Liver (tissue), 3 donors: ENCODE measurements around the gene TBC1D10B.

Experiments
- TF ChIP-seq, protein P1 (sequence below): fragments of 150-350 bp; IDR thresholded peaks from 2 replicates; pipeline ENCODE4 v1.5.1; 2017; ENCODE audit warnings: improper control_type of control experiment, low read depth, low read length; ENCODE audit not compliant: missing input control
- TF ChIP-seq, protein P2 (sequence below): IDR thresholded peaks from 2 replicates; pipeline ENCODE4 v1.6.1; 2016; ENCODE audit warnings: antibody characterized with exemption
- donor health status: healthy.
- donor health status: healthy.

DNA sequence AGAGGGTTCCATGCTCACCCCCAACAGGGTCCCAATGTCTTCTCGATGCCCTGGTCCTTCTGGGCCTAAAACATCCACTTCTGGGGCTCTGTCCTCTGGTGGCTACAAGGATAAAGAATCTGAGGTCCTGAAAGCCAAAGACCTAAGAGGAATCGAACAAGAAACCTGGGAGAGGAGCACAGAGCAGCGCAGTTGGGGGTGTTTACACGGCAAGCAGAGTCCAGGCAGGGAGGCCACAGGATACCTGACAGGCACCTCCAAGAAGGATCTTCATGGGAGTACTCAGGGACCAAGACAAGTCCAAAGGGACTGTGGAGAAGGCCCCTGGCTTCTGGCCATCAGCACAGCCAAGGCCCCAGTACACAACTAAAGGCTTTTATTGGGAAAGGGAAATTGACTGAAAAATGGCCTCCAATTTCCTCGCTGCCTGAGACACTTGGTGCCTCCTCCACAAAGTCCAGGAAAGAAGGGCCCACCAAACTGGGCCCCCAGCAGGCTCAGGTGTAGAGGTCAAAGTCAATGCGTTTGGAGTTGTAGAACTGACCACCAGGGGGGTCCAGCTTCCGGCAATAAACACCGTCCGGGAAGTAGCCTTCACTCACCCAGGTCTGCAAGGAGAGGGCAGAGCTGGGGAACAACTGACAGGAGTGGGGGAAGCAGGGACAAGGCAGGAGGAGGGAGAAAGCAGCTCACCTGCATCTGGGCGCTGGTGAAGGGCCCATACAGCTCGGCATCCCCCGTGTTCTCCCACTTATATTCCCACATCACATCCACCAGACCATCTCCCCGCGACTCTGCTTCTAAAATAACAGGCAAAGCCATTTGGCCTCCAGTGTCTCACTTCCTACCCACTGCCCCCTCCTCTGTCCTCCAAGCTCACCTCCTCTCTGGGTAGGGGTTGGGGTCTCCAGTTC is 17.5 kb downstream of the TBC1D10B start:
- TF ChIP-seq, protein P1, sequence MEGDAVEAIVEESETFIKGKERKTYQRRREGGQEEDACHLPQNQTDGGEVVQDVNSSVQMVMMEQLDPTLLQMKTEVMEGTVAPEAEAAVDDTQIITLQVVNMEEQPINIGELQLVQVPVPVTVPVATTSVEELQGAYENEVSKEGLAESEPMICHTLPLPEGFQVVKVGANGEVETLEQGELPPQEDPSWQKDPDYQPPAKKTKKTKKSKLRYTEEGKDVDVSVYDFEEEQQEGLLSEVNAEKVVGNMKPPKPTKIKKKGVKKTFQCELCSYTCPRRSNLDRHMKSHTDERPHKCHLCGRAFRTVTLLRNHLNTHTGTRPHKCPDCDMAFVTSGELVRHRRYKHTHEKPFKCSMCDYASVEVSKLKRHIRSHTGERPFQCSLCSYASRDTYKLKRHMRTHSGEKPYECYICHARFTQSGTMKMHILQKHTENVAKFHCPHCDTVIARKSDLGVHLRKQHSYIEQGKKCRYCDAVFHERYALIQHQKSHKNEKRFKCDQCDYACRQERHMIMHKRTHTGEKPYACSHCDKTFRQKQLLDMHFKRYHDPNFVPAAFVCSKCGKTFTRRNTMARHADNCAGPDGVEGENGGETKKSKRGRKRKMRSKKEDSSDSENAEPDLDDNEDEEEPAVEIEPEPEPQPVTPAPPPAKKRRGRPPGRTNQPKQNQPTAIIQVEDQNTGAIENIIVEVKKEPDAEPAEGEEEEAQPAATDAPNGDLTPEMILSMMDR: no peak
- TF ChIP-seq, protein P2, sequence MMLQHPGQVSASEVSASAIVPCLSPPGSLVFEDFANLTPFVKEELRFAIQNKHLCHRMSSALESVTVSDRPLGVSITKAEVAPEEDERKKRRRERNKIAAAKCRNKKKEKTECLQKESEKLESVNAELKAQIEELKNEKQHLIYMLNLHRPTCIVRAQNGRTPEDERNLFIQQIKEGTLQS: no peak
